Stimulated activated CD4-positive, alpha-beta T cell treated with anti-CD3 and anti-CD28 coated beads, Interleukin-4, amount 100 ng/mL, for 4 hours (primary cell): ENCODE data around the gene GNAT1.
"Not testable (repeated sequence)": the region's sequence is repeated elsewhere in the genome, so short reads cannot be mapped to it uniquely, and the experiment has no call there.

ENCODE experiments used
- DNase-seq, 2 experiments: peaks; one replicate each; pipeline ENCODE4 v3.0.0-alpha.2; 2020

Gene GNAT1

GRCh38 chr3:50203809-50204803, 12.7 kb downstream of the GNAT1 start:
- DNase-seq, result no peak

GRCh38 chr3:50204804-50205412, 13.5 kb downstream of the GNAT1 start, which contains the start of gene SLC38A3:
TSS of gene SLC38A3 (plus strand) at chr3:50205271. CDS start at chr3:50214200, 8,929 bp downstream.
- no peak for DNase-seq

GRCh38 chr3:50205413-50206276, 14.2 kb downstream of the GNAT1 start:
- DNase-seq, result peak in 1 of 2 experiments; percentile 39

- DNase-seq, result no peak
These were observed 16.1 kb downstream of the GNAT1 start for GRCh38 chr3:50207359-50208042.

GRCh38 chr3:50208677-50209344, 17.4 kb downstream of the GNAT1 start:
- no peak for DNase-seq

- no peak for DNase-seq
These were observed 18.7 kb downstream of the GNAT1 start for GRCh38 chr3:50210176-50210509.

GRCh38 chr3:50210510-50211367, 19.3 kb downstream of the GNAT1 start:
- no peak for DNase-seq

- DNase-seq, result not testable (repeated sequence)
These were observed 19.9 kb downstream of the GNAT1 start for GRCh38 chr3:50211368-50211717.

GRCh38 chr3:50211930-50212329, 20.5 kb downstream of the GNAT1 start:
- DNase-seq, result no peak

GRCh38 chr3:50212502-50212901, 21.1 kb downstream of the GNAT1 start:
- no peak for DNase-seq

- DNase-seq, result no peak
These were observed 21.6 kb downstream of the GNAT1 start for GRCh38 chr3:50212971-50213370.

GRCh38 chr3:50213373-50213772, 22.0 kb downstream of the GNAT1 start:
- no peak for DNase-seq

- no peak for DNase-seq
These were observed 23.4 kb downstream of the GNAT1 start for GRCh38 chr3:50214824-50215223.

GRCh38 chr3:50215529-50215928, 24.1 kb downstream of the GNAT1 start:
- no peak for DNase-seq

GRCh38 chr3:50217681-50218080, 26.3 kb downstream of the GNAT1 start:
- DNase-seq, result no peak

GRCh38 chr3:50218448-50218847, 27.0 kb downstream of the GNAT1 start:
- DNase-seq, result no peak

GRCh38 chr3:50219285-50219684, 27.9 kb downstream of the GNAT1 start:
- no peak for DNase-seq

GRCh38 chr3:50220109-50220508, 28.7 kb downstream of the GNAT1 start:
- no peak for DNase-seq

GRCh38 chr3:50221051-50221410, 29.6 kb downstream of the GNAT1 start:
- DNase-seq, result no peak

- no peak for DNase-seq
These were observed 30.2 kb downstream of the GNAT1 start for GRCh38 chr3:50221411-50222168.
